ENCODE data around the gene TSC2.

The TSC2 gene

DNA sequence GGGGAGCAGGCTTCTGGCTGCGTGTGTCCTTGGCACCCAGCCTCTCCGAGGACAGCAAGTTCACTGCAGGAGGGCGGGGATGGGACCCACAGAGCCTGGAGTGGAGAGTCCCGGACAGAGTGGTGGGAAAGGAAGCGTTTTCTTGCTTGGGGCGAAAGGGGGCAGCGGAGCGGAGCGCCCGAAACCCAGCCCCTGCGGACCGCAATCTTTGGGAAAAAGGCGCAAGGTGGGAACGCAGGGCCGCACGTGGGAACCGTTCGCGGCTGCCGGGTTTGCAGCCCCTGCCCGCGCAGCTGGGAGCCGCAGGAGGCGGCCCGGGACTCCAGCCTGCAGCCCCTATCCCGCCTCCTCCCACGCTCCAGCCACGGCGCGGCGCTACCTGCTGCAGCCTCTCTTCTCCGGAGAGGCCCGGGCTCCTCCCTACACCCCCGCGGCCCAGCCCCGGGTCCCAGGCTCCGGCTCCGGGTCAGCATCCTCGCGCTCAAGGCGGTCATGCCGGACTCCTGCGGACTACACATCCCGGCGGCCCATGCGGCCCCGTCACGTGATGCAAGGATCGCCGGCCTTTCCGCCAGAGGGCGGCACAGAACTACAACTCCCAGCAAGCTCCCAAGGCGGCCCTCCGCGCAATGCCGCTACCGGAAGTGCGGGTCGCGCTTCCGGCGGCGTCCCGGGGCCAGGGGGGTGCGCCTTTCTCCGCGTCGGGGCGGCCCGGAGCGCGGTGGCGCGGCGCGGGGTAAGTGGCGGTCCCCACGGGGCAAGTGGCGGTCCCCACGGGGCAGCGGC, at the start of gene TSC2, which contains the start of gene NTHL1:
TSS of gene TSC2 (plus strand) at position 656 of the 786 bp plus-strand sequence. CDS start 631 bp downstream, outside the sequence.
TSS of gene NTHL1 (minus strand) at position 505 of the 786 bp plus-strand sequence. CDS start at position 494, 11 bp downstream.
- Histone ChIP-seq H3K79me2 (ENCODE audit: low read length) (peaks cover 18% of the 10 kb centered on the region), H4K20me1 (ENCODE audit: insufficient read depth, low read length) (no peaks in the 10 kb centered on the region), H3K27me3 (ENCODE audit: low read depth, low read length) (no peaks in the 10 kb centered on the region), H3K36me3 (replicated peaks; ENCODE audit: low read depth, low read length) (no peaks in the 10 kb centered on the region), H2AFZ (ENCODE audit: low read depth, low read length) (peak within 1 kb of the TSS; percentile 30; the same call in 1 of the 2 replicates), H3K27ac (ENCODE audit: low read length) (no peak within 1 kb of the TSS), H3K4me1 (ENCODE audit: low read length) (peaks cover 23% of the 10 kb centered on the region), H3K4me2 (ENCODE audit: low read length) (peak within 1 kb of the TSS; percentile 96), H3K9me3 (ENCODE audit: insufficient read depth, low read length) (no peaks in the 10 kb centered on the region), H3K4me3 (ENCODE audit: low read length) (peak within 1 kb of the TSS; percentile 94), H3K9ac (ENCODE audit: low read length) (peak within 1 kb of the TSS; percentile 72)
- TF ChIP-seq, protein P1, sequence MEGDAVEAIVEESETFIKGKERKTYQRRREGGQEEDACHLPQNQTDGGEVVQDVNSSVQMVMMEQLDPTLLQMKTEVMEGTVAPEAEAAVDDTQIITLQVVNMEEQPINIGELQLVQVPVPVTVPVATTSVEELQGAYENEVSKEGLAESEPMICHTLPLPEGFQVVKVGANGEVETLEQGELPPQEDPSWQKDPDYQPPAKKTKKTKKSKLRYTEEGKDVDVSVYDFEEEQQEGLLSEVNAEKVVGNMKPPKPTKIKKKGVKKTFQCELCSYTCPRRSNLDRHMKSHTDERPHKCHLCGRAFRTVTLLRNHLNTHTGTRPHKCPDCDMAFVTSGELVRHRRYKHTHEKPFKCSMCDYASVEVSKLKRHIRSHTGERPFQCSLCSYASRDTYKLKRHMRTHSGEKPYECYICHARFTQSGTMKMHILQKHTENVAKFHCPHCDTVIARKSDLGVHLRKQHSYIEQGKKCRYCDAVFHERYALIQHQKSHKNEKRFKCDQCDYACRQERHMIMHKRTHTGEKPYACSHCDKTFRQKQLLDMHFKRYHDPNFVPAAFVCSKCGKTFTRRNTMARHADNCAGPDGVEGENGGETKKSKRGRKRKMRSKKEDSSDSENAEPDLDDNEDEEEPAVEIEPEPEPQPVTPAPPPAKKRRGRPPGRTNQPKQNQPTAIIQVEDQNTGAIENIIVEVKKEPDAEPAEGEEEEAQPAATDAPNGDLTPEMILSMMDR (IDR thresholded peaks at IDR 0.05; ENCODE audit: low read depth, low read length), result 0 out of 2 replicates have a peak, but pooled peaks have one; percentile 8
- TF ChIP-seq EZH2phosphoT487 (IDR thresholded peaks at IDR 0.05; ENCODE audit: low read depth), result no peak

DNA sequence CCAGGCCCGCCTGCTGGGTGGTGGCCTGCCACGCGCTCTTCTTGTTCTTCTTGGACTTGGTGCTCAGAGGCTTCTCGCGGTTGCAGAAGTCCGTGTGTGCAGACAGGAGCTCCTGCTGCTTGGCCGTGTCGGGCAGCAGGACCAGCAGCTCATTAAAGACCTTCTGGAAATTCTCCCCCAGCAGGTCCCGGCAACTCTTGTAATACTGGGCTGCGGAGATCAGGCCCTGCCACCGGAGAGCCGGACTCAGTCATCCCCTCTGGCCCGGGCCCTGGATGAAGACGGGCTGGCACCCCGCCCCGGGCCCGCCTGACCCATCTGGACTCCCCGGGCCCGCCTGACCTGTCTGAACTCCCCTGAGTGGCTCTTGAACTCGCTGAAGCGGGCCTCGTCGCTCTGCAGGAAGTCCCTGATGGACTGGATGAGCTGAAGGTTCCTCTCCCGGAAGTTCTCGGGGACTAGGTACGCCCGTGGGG, 49.4 kb upstream of the TSC2 start:
- H3K27ac ChIP-seq (ENCODE audit: low read length), result no peak overlapping the region
- H3K9ac ChIP-seq (ENCODE audit: low read length), result no peak overlapping the region
- peaks cover 36% of the 10 kb centered on the region for H3K36me3 ChIP-seq (replicated peaks; ENCODE audit: low read depth, low read length)
- no peak overlapping the region for H3K4me3 ChIP-seq (ENCODE audit: low read length)
- TF ChIP-seq, protein P1 (IDR thresholded peaks at IDR 0.05; ENCODE audit: low read depth, low read length), result no peak
- no peak for TF ChIP-seq EZH2phosphoT487 (IDR thresholded peaks at IDR 0.05; ENCODE audit: low read depth)
- peaks cover 7% of the 10 kb centered on the region; the same call in 1 of the 2 replicates for H3K79me2 ChIP-seq (ENCODE audit: low read length)
- H2AFZ ChIP-seq (ENCODE audit: low read depth, low read length), result no peak overlapping the region
- no peaks in the 10 kb centered on the region for H3K4me1 ChIP-seq (ENCODE audit: low read length)
- no peaks in the 10 kb centered on the region for H3K27me3 ChIP-seq (ENCODE audit: low read depth, low read length)
- H3K4me2 ChIP-seq (ENCODE audit: low read length), result no peak overlapping the region
- peaks cover 5% of the 10 kb centered on the region for H4K20me1 ChIP-seq (ENCODE audit: insufficient read depth, low read length)
- H3K9me3 ChIP-seq (ENCODE audit: insufficient read depth, low read length), result no peaks in the 10 kb centered on the region

DNA sequence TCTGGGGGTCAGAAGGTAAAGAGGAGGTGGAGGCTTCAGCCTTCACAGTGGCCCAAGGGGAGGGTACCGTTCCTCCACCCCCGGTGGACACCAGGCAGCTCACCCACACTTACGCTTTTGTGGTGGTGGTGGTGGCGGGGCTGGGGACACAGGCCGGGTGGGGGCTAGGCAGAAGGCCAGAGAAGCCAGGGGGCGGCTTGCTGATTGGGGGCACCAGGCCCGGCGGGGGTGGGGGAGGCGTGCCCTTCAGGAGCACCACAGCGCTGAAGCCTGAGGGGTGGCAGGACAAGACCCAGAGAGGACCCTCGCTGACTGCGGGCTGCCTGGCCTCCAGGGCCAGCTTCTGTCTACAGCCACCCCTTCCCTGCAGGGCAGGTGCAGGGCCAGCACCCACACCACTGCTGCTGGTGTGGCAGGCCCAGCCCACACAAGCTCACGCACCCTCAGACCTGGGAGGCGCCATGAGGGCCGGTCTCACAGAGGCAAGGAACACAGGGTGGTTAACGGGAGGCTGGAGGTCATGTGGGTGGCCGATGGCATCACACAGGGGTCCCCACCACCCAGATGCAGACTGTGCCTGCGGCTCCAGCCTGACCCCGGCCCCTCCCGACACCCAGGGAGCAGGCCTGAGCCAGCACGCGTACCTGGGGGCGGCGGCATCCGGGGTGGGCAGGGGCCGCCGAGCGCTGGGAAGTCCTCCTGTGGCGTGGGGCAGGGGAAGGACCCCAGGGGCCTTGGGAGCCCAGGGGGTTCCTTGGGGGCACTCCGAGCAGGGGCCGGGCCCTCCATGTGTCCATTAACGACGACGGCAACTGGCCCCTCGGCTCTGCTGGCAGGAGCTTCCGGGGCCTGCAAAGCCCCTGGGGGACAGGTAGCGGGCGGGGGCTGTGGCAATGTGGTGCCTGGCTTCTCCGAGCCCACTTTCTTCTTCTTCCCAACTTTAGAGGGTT, 48.7 kb upstream of the TSC2 start:
- TF ChIP-seq, protein P1 (IDR thresholded peaks at IDR 0.05; ENCODE audit: low read depth, low read length), result no peak
- no peak for TF ChIP-seq EZH2phosphoT487 (IDR thresholded peaks at IDR 0.05; ENCODE audit: low read depth)
- Histone ChIP-seq H3K4me1 (ENCODE audit: low read length) (peaks cover 3% of the 10 kb centered on the region; the same call in 1 of the 2 replicates), H3K4me2 (ENCODE audit: low read length) (no peak overlapping the region), H3K9ac (ENCODE audit: low read length) (no peak overlapping the region), H3K27me3 (ENCODE audit: low read depth, low read length) (no peaks in the 10 kb centered on the region), H3K4me3 (ENCODE audit: low read length) (no peak overlapping the region), H4K20me1 (ENCODE audit: insufficient read depth, low read length) (peaks cover 11% of the 10 kb centered on the region), H3K36me3 (replicated peaks; ENCODE audit: low read depth, low read length) (peaks cover 38% of the 10 kb centered on the region), H2AFZ (ENCODE audit: low read depth, low read length) (no peak overlapping the region), H3K79me2 (ENCODE audit: low read length) (peaks cover 14% of the 10 kb centered on the region), H3K9me3 (ENCODE audit: insufficient read depth, low read length) (no peaks in the 10 kb centered on the region), H3K27ac (ENCODE audit: low read length) (no peak overlapping the region)

Measured in OCI-LY3 (cell line).